AG10803 (cell line): ENCODE results near the gene RBMS3.

Source experiments
- DNase-seq: peaks from one replicate; pipeline ENCODE4 v3.0.0; 2010; ENCODE audit warnings: low read depth
- H3K4me3 ChIP-seq: 2 replicates; pipeline ENCODE4 v1.5.1; 2011; ENCODE audit warnings: mild to moderate bottlenecking, low read length, control low read depth
- TF ChIP-seq, protein P1 (sequence below): conservative IDR thresholded peaks from 2 replicates; pipeline ENCODE4 v1.5.1; 2011; ENCODE audit warnings: mild to moderate bottlenecking, low read length, control low read depth, inconsistent platforms

The RBMS3 gene

GRCh38 chr3:29751647-29752314 is 470.9 kb downstream of the RBMS3 start:
- H3K4me3 ChIP-seq, result no peak overlapping the region
- DNase-seq, result no peak
- TF ChIP-seq, protein P1, sequence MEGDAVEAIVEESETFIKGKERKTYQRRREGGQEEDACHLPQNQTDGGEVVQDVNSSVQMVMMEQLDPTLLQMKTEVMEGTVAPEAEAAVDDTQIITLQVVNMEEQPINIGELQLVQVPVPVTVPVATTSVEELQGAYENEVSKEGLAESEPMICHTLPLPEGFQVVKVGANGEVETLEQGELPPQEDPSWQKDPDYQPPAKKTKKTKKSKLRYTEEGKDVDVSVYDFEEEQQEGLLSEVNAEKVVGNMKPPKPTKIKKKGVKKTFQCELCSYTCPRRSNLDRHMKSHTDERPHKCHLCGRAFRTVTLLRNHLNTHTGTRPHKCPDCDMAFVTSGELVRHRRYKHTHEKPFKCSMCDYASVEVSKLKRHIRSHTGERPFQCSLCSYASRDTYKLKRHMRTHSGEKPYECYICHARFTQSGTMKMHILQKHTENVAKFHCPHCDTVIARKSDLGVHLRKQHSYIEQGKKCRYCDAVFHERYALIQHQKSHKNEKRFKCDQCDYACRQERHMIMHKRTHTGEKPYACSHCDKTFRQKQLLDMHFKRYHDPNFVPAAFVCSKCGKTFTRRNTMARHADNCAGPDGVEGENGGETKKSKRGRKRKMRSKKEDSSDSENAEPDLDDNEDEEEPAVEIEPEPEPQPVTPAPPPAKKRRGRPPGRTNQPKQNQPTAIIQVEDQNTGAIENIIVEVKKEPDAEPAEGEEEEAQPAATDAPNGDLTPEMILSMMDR, result no peak

DNA sequence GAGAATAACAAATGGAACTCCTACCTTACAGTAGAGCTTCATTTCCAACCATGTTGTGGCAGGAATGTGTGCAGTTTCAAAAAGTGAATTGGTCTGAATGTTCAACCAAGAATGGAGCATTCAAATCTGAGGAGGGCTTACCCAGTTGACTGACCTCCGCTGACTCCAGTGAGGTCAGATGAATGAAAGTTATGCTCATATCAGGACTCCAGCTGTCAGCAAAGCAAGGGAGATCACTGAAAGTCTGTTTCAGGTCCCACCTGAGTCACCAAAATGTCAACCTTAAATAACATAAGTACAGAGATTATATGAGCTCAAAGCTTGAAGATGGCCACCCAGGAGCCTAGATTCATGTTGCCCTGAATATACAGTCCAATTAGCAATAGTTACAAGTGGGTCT is 473.5 kb downstream of the RBMS3 start:
- TF ChIP-seq, protein P1, result no peak
- no peak for DNase-seq
- H3K4me3 ChIP-seq, result no peak overlapping the region

- DNase-seq, result peak; percentile 16
- TF ChIP-seq, protein P1, result no peak
- H3K4me3 ChIP-seq, result no peak overlapping the region
Measured at GRCh38 chr3:29755416-29755815, 474.5 kb downstream of the RBMS3 start.

DNA sequence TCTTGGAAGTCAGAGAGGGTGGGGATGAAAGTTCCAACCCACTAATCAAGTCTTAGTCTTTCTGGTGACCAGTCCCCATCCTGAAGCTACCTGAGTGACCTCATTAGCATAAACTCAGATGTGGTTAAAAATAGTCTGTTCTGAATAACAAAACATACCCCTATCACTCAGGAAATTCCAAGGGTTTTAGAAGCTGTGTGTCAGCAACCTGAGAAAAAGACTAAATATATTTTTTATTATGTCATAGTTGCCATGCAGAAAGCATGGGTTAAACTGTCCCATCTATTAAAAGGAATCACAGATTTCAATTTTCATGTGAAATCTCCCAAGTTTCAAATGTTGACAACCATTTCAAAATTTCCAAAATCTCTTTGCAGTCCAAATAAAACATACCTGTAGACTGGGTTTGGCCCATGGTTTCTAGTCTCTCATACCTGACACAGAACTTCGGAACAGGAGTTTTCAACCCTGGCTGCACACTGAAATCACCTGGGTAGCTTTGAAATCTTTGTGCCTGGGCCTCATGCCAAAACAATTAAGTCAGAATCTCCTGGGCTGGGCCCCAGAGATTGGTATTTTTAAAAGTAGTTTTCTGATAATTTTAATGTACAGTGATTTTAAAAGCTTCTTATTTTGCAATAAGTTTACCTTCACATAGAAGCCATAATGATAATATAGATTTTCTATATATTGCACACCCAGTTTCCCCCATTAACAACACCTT is 476.3 kb downstream of the RBMS3 start:
- DNase-seq, result peak; percentile 27
- TF ChIP-seq, protein P1, result no peak
- no peak overlapping the region for H3K4me3 ChIP-seq

DNA sequence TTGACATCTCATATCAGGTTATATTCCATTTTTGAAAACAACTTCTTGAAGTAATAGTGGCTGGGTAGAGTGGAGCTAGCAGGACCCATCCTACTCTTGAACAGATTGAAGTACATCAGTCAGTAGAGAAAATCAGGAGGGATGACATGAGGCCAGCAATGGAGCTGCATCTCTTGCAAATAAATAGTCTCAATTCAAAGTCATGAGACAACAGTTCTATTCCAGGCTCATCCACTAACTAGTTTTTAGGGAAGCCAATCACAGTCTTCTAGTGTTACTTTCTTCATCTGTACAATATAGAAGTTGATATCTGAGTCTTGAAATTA is 477.2 kb downstream of the RBMS3 start:
- TF ChIP-seq, protein P1, result no peak
- no peak overlapping the region for H3K4me3 ChIP-seq
- no peak for DNase-seq

- H3K4me3 ChIP-seq, result no peak overlapping the region
- TF ChIP-seq, protein P1, result no peak
Measured at GRCh38 chr3:29758434-29759322, 477.8 kb downstream of the RBMS3 start.

More at GRCh38 chr3:29758434-29759322, 477.8 kb downstream of the RBMS3 start:
- peak; percentile 92 for DNase-seq
